ENCODE measurements around the gene RAPGEF5. TPM values are rescaled to one million over a fixed set of nuclear protein-coding genes. Genes with fewer than 3 reads are reported as not detected.

The RAPGEF5 gene, protein sequence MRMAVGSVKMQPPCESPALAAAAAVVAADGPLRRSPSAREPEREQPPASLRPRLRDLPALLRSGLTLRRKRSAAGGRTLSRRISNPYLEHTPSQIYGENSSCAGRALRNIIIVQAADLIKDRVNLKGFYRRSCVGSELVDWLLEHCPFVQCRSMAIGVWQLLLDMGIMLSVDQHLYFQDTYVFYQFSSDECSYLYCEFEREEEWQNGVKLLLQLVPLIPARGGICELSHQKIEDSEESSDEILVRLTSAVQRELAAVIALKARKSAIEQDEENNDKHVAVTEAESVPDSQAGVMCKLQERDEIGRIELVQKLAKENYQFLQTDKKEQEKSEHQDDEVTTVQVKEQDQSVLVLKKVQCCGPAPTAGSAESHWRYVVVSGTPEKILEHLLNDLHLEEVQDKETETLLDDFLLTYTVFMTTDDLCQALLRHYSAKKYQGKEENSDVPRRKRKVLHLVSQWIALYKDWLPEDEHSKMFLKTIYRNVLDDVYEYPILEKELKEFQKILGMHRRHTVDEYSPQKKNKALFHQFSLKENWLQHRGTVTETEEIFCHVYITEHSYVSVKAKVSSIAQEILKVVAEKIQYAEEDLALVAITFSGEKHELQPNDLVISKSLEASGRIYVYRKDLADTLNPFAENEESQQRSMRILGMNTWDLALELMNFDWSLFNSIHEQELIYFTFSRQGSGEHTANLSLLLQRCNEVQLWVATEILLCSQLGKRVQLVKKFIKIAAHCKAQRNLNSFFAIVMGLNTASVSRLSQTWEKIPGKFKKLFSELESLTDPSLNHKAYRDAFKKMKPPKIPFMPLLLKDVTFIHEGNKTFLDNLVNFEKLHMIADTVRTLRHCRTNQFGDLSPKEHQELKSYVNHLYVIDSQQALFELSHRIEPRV
- 29.8 TPM for polyA plus RNA-seq
- long read RNA-seq, donor 1, result 0 reads
- long read RNA-seq, donor 2, full-length matches to known transcripts, result 3 of 3 reads
- long read RNA-seq, donor 2, partial matches to known transcripts, result 0 of 3 reads
- long read RNA-seq, donor 2, other reads (novel, unspliced or antisense), result 0 of 3 reads
- long read RNA-seq, donor 3, full-length matches to known transcripts, result 1 of 1 reads
- long read RNA-seq, donor 3, partial matches to known transcripts, result 0 of 1 reads
- long read RNA-seq, donor 3, other reads (novel, unspliced or antisense), result 0 of 1 reads
- long read RNA-seq, donor 4, result 0 reads
- long read RNA-seq, donor 5, full-length matches to known transcripts, result 1 of 1 reads
- long read RNA-seq, donor 5, partial matches to known transcripts, result 0 of 1 reads
- long read RNA-seq, donor 5, other reads (novel, unspliced or antisense), result 0 of 1 reads
- long read RNA-seq, donor 6, full-length matches to known transcripts, result 1 of 1 reads
- long read RNA-seq, donor 6, partial matches to known transcripts, result 0 of 1 reads
- long read RNA-seq, donor 6, other reads (novel, unspliced or antisense), result 0 of 1 reads
- long read RNA-seq, donor 7, result 0 reads
- long read RNA-seq, donor 8, full-length matches to known transcripts, result 1 of 1 reads
- long read RNA-seq, donor 8, partial matches to known transcripts, result 0 of 1 reads
- long read RNA-seq, donor 8, other reads (novel, unspliced or antisense), result 0 of 1 reads
- long read RNA-seq, donor 9, result 0 reads
- long read RNA-seq, donor 10, full-length matches to known transcripts, result 1 of 1 reads
- long read RNA-seq, donor 10, partial matches to known transcripts, result 0 of 1 reads
- long read RNA-seq, donor 10, other reads (novel, unspliced or antisense), result 0 of 1 reads
- long read RNA-seq, donor 11, result 0 reads

DNA sequence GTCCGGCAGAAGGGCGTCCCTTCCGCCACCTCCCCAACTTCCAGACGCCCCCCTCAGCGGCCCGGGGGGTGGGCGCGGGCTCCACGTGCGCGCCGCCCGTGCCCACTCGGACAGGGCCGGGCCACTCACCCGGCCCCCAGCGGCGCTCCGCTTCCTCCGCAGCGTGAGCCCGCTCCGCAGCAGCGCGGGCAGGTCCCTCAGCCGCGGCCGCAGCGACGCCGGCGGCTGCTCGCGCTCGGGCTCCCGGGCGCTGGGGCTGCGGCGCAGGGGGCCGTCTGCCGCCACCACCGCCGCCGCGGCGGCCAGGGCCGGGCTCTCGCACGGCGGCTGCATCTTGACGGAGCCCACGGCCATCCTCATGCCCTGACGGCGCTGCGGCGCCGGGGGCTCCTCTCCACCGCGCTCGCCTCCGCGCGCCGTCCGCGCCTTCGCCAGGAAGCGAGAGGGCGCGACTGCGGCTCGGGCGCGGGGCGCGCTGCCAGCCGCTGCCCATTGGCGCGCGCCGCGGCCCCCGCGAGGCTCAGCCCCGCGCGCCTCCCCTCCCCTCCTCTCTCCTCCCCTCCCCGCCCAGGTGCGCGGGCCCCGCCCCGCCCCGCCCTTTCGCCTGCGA lies at the start of gene RAPGEF5:
TSS of gene RAPGEF5 (minus strand) at position 454 of the 610 bp plus-strand sequence. CDS start at position 360, 94 bp downstream.
- DNase-seq, result peak; percentile 45 to 81
- WGBS (ENCODE audit: insufficient coverage, low lambda C conversion rate), result no CpG with 5 or more reads among the region's 95 CpGs
- Histone ChIP-seq H3K27me3 (ENCODE audit: control insufficient read depth, insufficient read depth, low read length) (no peaks in the 10 kb centered on the region), H3K27ac (ENCODE audit: low read length) (peak within 1 kb of the TSS; percentile 92), H3K9me3 (ENCODE audit: control insufficient read depth, low read depth, low read length) (no peaks in the 10 kb centered on the region), H3K36me3 (ENCODE audit: control insufficient read depth, insufficient read depth, low read length) (no peaks in the 10 kb centered on the region), H3K4me1 (ENCODE audit: control insufficient read depth, insufficient read depth, low read length) (peaks cover 26% of the 10 kb centered on the region), H3K4me3 (ENCODE audit: low read length) (peak within 1 kb of the TSS; percentile 64)

GRCh38 chr7:22406715-22407114 lies 49.8 kb upstream of the RAPGEF5 start:
- no peak for DNase-seq
- no CpG with 5 or more reads among the region's 4 CpGs for WGBS (ENCODE audit: insufficient coverage, low lambda C conversion rate)

GRCh38 chr7:22404421-22405023 lies 47.6 kb upstream of the RAPGEF5 start:
- H3K9me3 ChIP-seq (ENCODE audit: control insufficient read depth, low read depth, low read length), result no peaks in the 10 kb centered on the region
- no peaks in the 10 kb centered on the region for H3K27me3 ChIP-seq (ENCODE audit: control insufficient read depth, insufficient read depth, low read length)
- H3K4me1 ChIP-seq (ENCODE audit: control insufficient read depth, insufficient read depth, low read length), result no peaks in the 10 kb centered on the region
- no CpG with 5 or more reads among the region's 3 CpGs for WGBS (ENCODE audit: insufficient coverage, low lambda C conversion rate)
- no peak overlapping the region for H3K4me3 ChIP-seq (ENCODE audit: low read length)
- H3K27ac ChIP-seq (ENCODE audit: low read length), result no peak overlapping the region
- H3K36me3 ChIP-seq (ENCODE audit: control insufficient read depth, insufficient read depth, low read length), result no peaks in the 10 kb centered on the region
- no peak for DNase-seq

More at GRCh38 chr7:22406715-22407114, 49.8 kb upstream of the RAPGEF5 start:
- Histone ChIP-seq H3K27ac (ENCODE audit: low read length) (no peak overlapping the region), H3K4me1 (ENCODE audit: control insufficient read depth, insufficient read depth, low read length) (no peaks in the 10 kb centered on the region), H3K9me3 (ENCODE audit: control insufficient read depth, low read depth, low read length) (no peaks in the 10 kb centered on the region), H3K4me3 (ENCODE audit: low read length) (no peak overlapping the region), H3K36me3 (ENCODE audit: control insufficient read depth, insufficient read depth, low read length) (no peaks in the 10 kb centered on the region), H3K27me3 (ENCODE audit: control insufficient read depth, insufficient read depth, low read length) (no peaks in the 10 kb centered on the region)

DNA sequence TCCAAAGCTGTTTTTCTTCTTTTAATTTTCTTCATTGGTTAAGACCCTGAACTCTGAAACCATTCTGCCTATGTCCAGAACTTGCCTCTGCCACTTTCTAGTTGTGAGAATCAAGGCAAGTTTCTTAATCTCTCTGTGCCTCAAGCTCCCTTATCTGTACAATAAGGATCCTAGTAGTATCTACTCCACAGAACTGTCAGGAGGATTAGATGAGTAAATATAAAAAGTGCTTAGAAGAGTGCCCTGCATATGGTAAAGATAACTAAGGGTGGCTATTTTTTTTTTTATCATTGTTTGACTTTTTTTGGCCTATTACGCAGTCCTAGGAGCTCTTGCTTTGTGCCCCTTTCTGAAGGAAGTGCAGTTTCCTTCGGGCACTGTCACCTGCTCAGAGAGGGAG lies 46.4 kb upstream of the RAPGEF5 start:
- H3K36me3 ChIP-seq (ENCODE audit: control insufficient read depth, insufficient read depth, low read length), result no peaks in the 10 kb centered on the region
- H3K4me3 ChIP-seq (ENCODE audit: low read length), result no peak overlapping the region
- no peaks in the 10 kb centered on the region for H3K27me3 ChIP-seq (ENCODE audit: control insufficient read depth, insufficient read depth, low read length)
- no peak for DNase-seq
- H3K9me3 ChIP-seq (ENCODE audit: control insufficient read depth, low read depth, low read length), result no peaks in the 10 kb centered on the region
- no peaks in the 10 kb centered on the region for H3K4me1 ChIP-seq (ENCODE audit: control insufficient read depth, insufficient read depth, low read length)
- no peak overlapping the region for H3K27ac ChIP-seq (ENCODE audit: low read length)
- WGBS (ENCODE audit: insufficient coverage, low lambda C conversion rate), result 100% methylated on average over 1 of the region's 2 CpGs

GRCh38 chr7:22402250-22402649 lies 45.3 kb upstream of the RAPGEF5 start:
- Histone ChIP-seq H3K27me3 (ENCODE audit: control insufficient read depth, insufficient read depth, low read length) (no peaks in the 10 kb centered on the region), H3K4me1 (ENCODE audit: control insufficient read depth, insufficient read depth, low read length) (no peaks in the 10 kb centered on the region), H3K36me3 (ENCODE audit: control insufficient read depth, insufficient read depth, low read length) (no peaks in the 10 kb centered on the region), H3K4me3 (ENCODE audit: low read length) (no peak overlapping the region), H3K9me3 (ENCODE audit: control insufficient read depth, low read depth, low read length) (no peaks in the 10 kb centered on the region), H3K27ac (ENCODE audit: low read length) (no peak overlapping the region)
- no CpG with 5 or more reads among the region's 2 CpGs for WGBS (ENCODE audit: insufficient coverage, low lambda C conversion rate)
- DNase-seq, result no peak

- no peak for DNase-seq
- Histone ChIP-seq H3K9me3 (ENCODE audit: control insufficient read depth, low read depth, low read length) (no peaks in the 10 kb centered on the region), H3K36me3 (ENCODE audit: control insufficient read depth, insufficient read depth, low read length) (no peaks in the 10 kb centered on the region), H3K4me3 (ENCODE audit: low read length) (no peak overlapping the region), H3K4me1 (ENCODE audit: control insufficient read depth, insufficient read depth, low read length) (no peaks in the 10 kb centered on the region), H3K27ac (ENCODE audit: low read length) (no peak overlapping the region), H3K27me3 (ENCODE audit: control insufficient read depth, insufficient read depth, low read length) (no peaks in the 10 kb centered on the region)
- no CpG with 5 or more reads among the region's 3 CpGs for WGBS (ENCODE audit: insufficient coverage, low lambda C conversion rate)
Measured at GRCh38 chr7:22400936-22401553, 44.1 kb upstream of the RAPGEF5 start.

- WGBS (ENCODE audit: insufficient coverage, low lambda C conversion rate), result 75% methylated on average over 2 of the region's 10 CpGs
- DNase-seq, result no peak
- no peaks in the 10 kb centered on the region for H3K9me3 ChIP-seq (ENCODE audit: control insufficient read depth, low read depth, low read length)
Measured at GRCh38 chr7:22400150-22400814, 43.3 kb upstream of the RAPGEF5 start.

DNA sequence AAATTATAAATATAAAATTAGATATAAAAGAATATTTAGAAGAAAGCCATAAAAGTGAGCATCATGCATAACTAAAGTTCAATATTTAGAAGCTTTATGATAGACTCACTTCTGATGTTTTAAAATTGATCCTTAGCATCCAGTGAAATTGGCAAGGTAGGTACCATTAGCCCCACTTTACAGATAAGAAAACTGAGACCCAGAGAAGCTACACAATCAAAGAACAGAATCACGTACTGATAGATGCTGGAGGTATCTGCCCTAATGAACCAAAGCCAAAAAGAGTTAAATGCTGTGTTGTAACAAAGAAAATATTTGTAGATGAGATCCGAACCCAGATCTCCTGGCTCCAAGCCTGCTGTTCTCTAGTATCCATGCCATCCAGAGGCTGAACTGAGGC lies 42.6 kb upstream of the RAPGEF5 start:
- no CpG with 5 or more reads among the region's 2 CpGs for WGBS (ENCODE audit: insufficient coverage, low lambda C conversion rate)
- no peaks in the 10 kb centered on the region for H3K36me3 ChIP-seq (ENCODE audit: control insufficient read depth, insufficient read depth, low read length)
- no peak overlapping the region for H3K27ac ChIP-seq (ENCODE audit: low read length)
- H3K4me3 ChIP-seq (ENCODE audit: low read length), result no peak overlapping the region
- H3K9me3 ChIP-seq (ENCODE audit: control insufficient read depth, low read depth, low read length), result no peaks in the 10 kb centered on the region
- no peak for DNase-seq
- no peaks in the 10 kb centered on the region for H3K4me1 ChIP-seq (ENCODE audit: control insufficient read depth, insufficient read depth, low read length)
- no peaks in the 10 kb centered on the region for H3K27me3 ChIP-seq (ENCODE audit: control insufficient read depth, insufficient read depth, low read length)

More at GRCh38 chr7:22400150-22400814, 43.3 kb upstream of the RAPGEF5 start:
- Histone ChIP-seq H3K27ac (ENCODE audit: low read length) (no peak overlapping the region), H3K4me3 (ENCODE audit: low read length) (no peak overlapping the region), H3K27me3 (ENCODE audit: control insufficient read depth, insufficient read depth, low read length) (no peaks in the 10 kb centered on the region), H3K36me3 (ENCODE audit: control insufficient read depth, insufficient read depth, low read length) (no peaks in the 10 kb centered on the region), H3K4me1 (ENCODE audit: control insufficient read depth, insufficient read depth, low read length) (no peaks in the 10 kb centered on the region)

Measured in large intestine (tissue), 12 donors.